ENCODE data around the gene RYR3. TPM values are rescaled to one million over a fixed set of nuclear protein-coding genes. Genes with fewer than 3 reads are reported as not detected.

Gene RYR3
- total RNA-seq, 1 donor from 2014 or later = 7.4 TPM

GRCh38 chr15:33411596-33412540 is 101.1 kb downstream of the RYR3 start:
- no peak for TF ChIP-seq CTCF (IDR thresholded peaks at IDR 0.05; ENCODE audit: partially characterized antibody, unreplicated experiment)
- Mint-ChIP-seq H3K27me3 (ENCODE audit: unreplicated experiment) (no peaks in the 10 kb centered on the region), H3K27ac (ENCODE audit: unreplicated experiment) (no peak overlapping the region), H3K4me1 (ENCODE audit: low read depth, unreplicated experiment) (no peaks in the 10 kb centered on the region), H3K9me3 (ENCODE audit: unreplicated experiment) (no peaks in the 10 kb centered on the region), H3K36me3 (ENCODE audit: unreplicated experiment) (peaks cover 6% of the 10 kb centered on the region), H3K4me3 (ENCODE audit: unreplicated experiment) (no peak overlapping the region)
- no peak for DNase-seq

GRCh38 chr15:33419701-33420100 is 108.9 kb downstream of the RYR3 start:
- Mint-ChIP-seq H3K9me3 (ENCODE audit: unreplicated experiment) (peaks cover 2% of the 10 kb centered on the region), H3K27ac (ENCODE audit: unreplicated experiment) (no peak overlapping the region), H3K27me3 (ENCODE audit: unreplicated experiment) (no peaks in the 10 kb centered on the region), H3K4me3 (ENCODE audit: unreplicated experiment) (no peak overlapping the region), H3K4me1 (ENCODE audit: low read depth, unreplicated experiment) (no peaks in the 10 kb centered on the region), H3K36me3 (ENCODE audit: unreplicated experiment) (no peaks in the 10 kb centered on the region)
- no peak for TF ChIP-seq CTCF (IDR thresholded peaks at IDR 0.05; ENCODE audit: partially characterized antibody, unreplicated experiment)
- no peak for DNase-seq

GRCh38 chr15:33424025-33424424 is 113.3 kb downstream of the RYR3 start:
- H3K9me3 Mint-ChIP-seq (ENCODE audit: unreplicated experiment) = no peaks in the 10 kb centered on the region
- H3K4me1 Mint-ChIP-seq (ENCODE audit: low read depth, unreplicated experiment) = peaks cover 4% of the 10 kb centered on the region
- H3K27me3 Mint-ChIP-seq (ENCODE audit: unreplicated experiment) = no peaks in the 10 kb centered on the region
- H3K4me3 Mint-ChIP-seq (ENCODE audit: unreplicated experiment) = no peak overlapping the region
- H3K27ac Mint-ChIP-seq (ENCODE audit: unreplicated experiment) = no peak overlapping the region
- DNase-seq = no peak
- H3K36me3 Mint-ChIP-seq (ENCODE audit: unreplicated experiment) = no peaks in the 10 kb centered on the region
- no peak for TF ChIP-seq CTCF (IDR thresholded peaks at IDR 0.05; ENCODE audit: partially characterized antibody, unreplicated experiment)

GRCh38 chr15:33425142-33425541 is 114.4 kb downstream of the RYR3 start:
- Mint-ChIP-seq H3K4me3 (ENCODE audit: unreplicated experiment) (no peak overlapping the region), H3K4me1 (ENCODE audit: low read depth, unreplicated experiment) (peaks cover 4% of the 10 kb centered on the region), H3K36me3 (ENCODE audit: unreplicated experiment) (no peaks in the 10 kb centered on the region), H3K9me3 (ENCODE audit: unreplicated experiment) (peaks cover 2% of the 10 kb centered on the region), H3K27ac (ENCODE audit: unreplicated experiment) (no peak overlapping the region), H3K27me3 (ENCODE audit: unreplicated experiment) (peaks cover 2% of the 10 kb centered on the region)
- no peak for TF ChIP-seq CTCF (IDR thresholded peaks at IDR 0.05; ENCODE audit: partially characterized antibody, unreplicated experiment)
- DNase-seq = no peak

- H3K4me1 Mint-ChIP-seq (ENCODE audit: low read depth, unreplicated experiment) = no peaks in the 10 kb centered on the region
- H3K27me3 Mint-ChIP-seq (ENCODE audit: unreplicated experiment) = peaks cover 2% of the 10 kb centered on the region
- no peak overlapping the region for H3K4me3 Mint-ChIP-seq (ENCODE audit: unreplicated experiment)
- no peak overlapping the region for H3K27ac Mint-ChIP-seq (ENCODE audit: unreplicated experiment)
- no peak for TF ChIP-seq CTCF (IDR thresholded peaks at IDR 0.05; ENCODE audit: partially characterized antibody, unreplicated experiment)
- no peak for DNase-seq
- no peaks in the 10 kb centered on the region for H3K36me3 Mint-ChIP-seq (ENCODE audit: unreplicated experiment)
- H3K9me3 Mint-ChIP-seq (ENCODE audit: unreplicated experiment) = peaks cover 2% of the 10 kb centered on the region
Measured at GRCh38 chr15:33430577-33430976, 119.8 kb downstream of the RYR3 start.
